ENCODE results near the gene TOX2. TPM values are rescaled to one million over a fixed set of nuclear protein-coding genes. Genes with fewer than 3 reads are reported as not detected.

Gene TOX2
- total RNA-seq, 1 experiment from 2014 or later: 1.7 TPM

DNA sequence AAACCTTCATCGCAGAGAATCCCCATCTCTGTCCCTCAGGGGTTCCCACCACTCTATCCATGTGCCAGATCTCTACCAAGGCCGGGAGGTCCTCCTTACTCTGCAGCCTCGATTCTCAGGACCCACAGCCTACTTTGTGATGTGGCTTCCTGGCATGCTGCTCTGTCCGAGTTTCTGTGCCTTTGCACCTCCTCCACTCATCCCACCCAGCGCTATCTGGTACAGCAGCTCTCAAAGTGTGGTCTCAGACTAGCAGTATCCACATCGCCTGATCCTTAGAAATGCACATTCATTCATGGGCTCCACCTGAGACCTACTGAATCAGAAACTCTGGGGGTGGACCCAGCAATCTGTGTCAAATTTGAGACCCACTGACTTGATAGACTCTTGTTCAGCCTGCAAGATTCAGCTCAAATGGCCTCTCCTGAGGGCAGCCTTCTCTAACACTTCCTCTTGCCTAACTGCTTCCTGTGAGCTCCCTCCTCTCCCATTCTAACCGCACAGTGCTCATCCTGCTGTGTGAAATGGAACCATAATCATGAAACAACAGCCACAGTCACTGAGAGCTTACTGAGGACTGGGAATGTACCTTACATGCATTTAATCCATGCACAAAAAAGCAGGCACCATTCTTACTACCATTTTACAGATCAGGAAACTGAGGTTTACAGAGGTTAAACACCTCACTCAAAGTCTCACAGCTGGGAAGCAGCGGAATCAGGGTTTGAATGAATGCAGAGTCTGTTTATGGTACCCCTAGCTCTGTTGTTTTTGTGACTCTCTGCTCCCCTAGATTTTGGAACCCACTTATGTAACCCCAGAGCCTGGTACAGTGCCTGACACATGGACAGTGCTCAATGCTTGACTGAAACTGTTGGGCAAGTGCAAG is 202.9 kb downstream of the TOX2 start:
- no peaks in the 10 kb centered on the region for H3K9me3 ChIP-seq (ENCODE audit: control insufficient read depth, low read depth, low read length)
- H4K5ac ChIP-seq (ENCODE audit: insufficient read length, low read depth, low read length): no peak overlapping the region
- no peak overlapping the region; a peak in 1 of 7 replicates for H3K27ac Mint-ChIP-seq
- no peak overlapping the region for H4K8ac ChIP-seq (replicated peaks; ENCODE audit: insufficient read length, low read depth, low read length)
- no peaks in the 10 kb centered on the region for H3K27me3 Mint-ChIP-seq (ENCODE audit: low read depth)
- no peak overlapping the region for H2BK15ac ChIP-seq (ENCODE audit: low read depth, low read length)
- WGBS (ENCODE audit: extremely low coverage, insufficient read length, low lambda C conversion rate): no CpG with 5 or more reads among the region's 8 CpGs
- no peaks in the 10 kb centered on the region for H3K23me2 ChIP-seq (ENCODE audit: insufficient read length, low read depth, low read length, poor library complexity, severe bottlenecking)
- H3K4ac ChIP-seq (ENCODE audit: low read depth, low read length): no peak overlapping the region
- no peak overlapping the region for H3K27ac ChIP-seq (ENCODE audit: insufficient read length, low read depth, low read length)
- no peaks in the 10 kb centered on the region for H3K79me2 ChIP-seq (ENCODE audit: insufficient read depth, low read length)
- no peak overlapping the region for H2BK120ac ChIP-seq (ENCODE audit: low read depth, low read length, poor library complexity, severe bottlenecking)
- H3K9me3 Mint-ChIP-seq: no peaks in the 10 kb centered on the region; a peak in 1 of 5 replicates
- H3K4me3 Mint-ChIP-seq: peak overlapping the region in 1 of 2 experiments; percentile 34; a peak in 2 of 5 replicates
- H4K91ac ChIP-seq (ENCODE audit: insufficient read length, low read depth, low read length): no peak overlapping the region
- no peak overlapping the region for H3K18ac ChIP-seq (ENCODE audit: insufficient read length, low read depth, low read length)
- no peaks in the 10 kb centered on the region for H3K79me1 ChIP-seq (ENCODE audit: insufficient read depth, low read depth, low read length, poor library complexity, severe bottlenecking)
- no peak overlapping the region for H2AK5ac ChIP-seq (ENCODE audit: insufficient read length, low read length)
- H3K4me2 ChIP-seq (ENCODE audit: insufficient read depth, insufficient read length, low read length): no peak overlapping the region
- no peaks in the 10 kb centered on the region for H4K20me1 ChIP-seq (ENCODE audit: control insufficient read depth, insufficient read depth, insufficient read length)
- peaks cover 3 to 11% of the 10 kb centered on the region in 2 experiments; a peak in 3 of 4 replicates for H3K4me1 Mint-ChIP-seq
- H3K14ac ChIP-seq (ENCODE audit: insufficient read depth, low read length): no peak overlapping the region
- no peak overlapping the region for H2BK20ac ChIP-seq (ENCODE audit: low read depth, low read length, poor library complexity, severe bottlenecking)
- H3T11ph ChIP-seq (ENCODE audit: low read length): no peak overlapping the region
- no peak overlapping the region for H2AFZ ChIP-seq (ENCODE audit: low read length)
- no peak overlapping the region for H2BK12ac ChIP-seq (ENCODE audit: insufficient read length, low read depth, low read length)
- no peaks in the 10 kb centered on the region for H3K4me1 ChIP-seq (ENCODE audit: insufficient read depth, low read length)
- no peak overlapping the region for H3K9ac ChIP-seq (ENCODE audit: extremely low read depth, insufficient read length, low read length)
- H3K56ac ChIP-seq (ENCODE audit: insufficient read length, low read depth, low read length): no peak overlapping the region
- H3K23ac ChIP-seq (ENCODE audit: insufficient read length, low read depth, low read length): no peak overlapping the region
- H3K27me3 ChIP-seq (ENCODE audit: insufficient read depth, low read length): no peaks in the 10 kb centered on the region
- DNase-seq: no peak
- H2BK5ac ChIP-seq (ENCODE audit: insufficient read length, low read length): no peak overlapping the region
- H3K36me3 Mint-ChIP-seq (ENCODE audit: insufficient read depth in 1 of 3, low read depth in 3 of 3): no peaks in the 10 kb centered on the region
- TF ChIP-seq, protein P1, sequence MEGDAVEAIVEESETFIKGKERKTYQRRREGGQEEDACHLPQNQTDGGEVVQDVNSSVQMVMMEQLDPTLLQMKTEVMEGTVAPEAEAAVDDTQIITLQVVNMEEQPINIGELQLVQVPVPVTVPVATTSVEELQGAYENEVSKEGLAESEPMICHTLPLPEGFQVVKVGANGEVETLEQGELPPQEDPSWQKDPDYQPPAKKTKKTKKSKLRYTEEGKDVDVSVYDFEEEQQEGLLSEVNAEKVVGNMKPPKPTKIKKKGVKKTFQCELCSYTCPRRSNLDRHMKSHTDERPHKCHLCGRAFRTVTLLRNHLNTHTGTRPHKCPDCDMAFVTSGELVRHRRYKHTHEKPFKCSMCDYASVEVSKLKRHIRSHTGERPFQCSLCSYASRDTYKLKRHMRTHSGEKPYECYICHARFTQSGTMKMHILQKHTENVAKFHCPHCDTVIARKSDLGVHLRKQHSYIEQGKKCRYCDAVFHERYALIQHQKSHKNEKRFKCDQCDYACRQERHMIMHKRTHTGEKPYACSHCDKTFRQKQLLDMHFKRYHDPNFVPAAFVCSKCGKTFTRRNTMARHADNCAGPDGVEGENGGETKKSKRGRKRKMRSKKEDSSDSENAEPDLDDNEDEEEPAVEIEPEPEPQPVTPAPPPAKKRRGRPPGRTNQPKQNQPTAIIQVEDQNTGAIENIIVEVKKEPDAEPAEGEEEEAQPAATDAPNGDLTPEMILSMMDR (conservative IDR thresholded peaks at IDR 0.05): no peak
